H1 (cell line): Measurements from ENCODE around the gene CAMKMT. TPM values are rescaled to one million over a fixed set of nuclear protein-coding genes. Genes with fewer than 3 reads are reported as not detected.

Source experiments
- CTCF ChIA-PET: fragments of 300-600 bp; sonication (Branson Sonifier 250); formaldehyde crosslinking; loops from one replicate; lab custom pipeline; 2021; ENCODE audit not compliant: partially characterized antibody; lab: Charles Lee
- POLR2A ChIA-PET: fragments of 300-600 bp; sonication (Branson Sonifier 250); formaldehyde crosslinking; loops from one replicate; lab custom pipeline; 2021; ENCODE audit warnings: inconsistent platforms; ENCODE audit not compliant: partially characterized antibody; lab: Charles Lee
- DNase-seq, 2 experiments: peaks; one replicate each; pipeline versions ENCODE4 v3.0.0 to v3.0.0-alpha.2; 2010 to 2022; ENCODE audit warnings: low spot score in 2 of 2, low read depth in 1 of 2, mixed read lengths in 1 of 2
- FAIRE-seq: peaks from 2 replicates; lab custom pipeline; 2011; peaks lifted over from hg19 to GRCh38; lab: Jason Lieb, UNC
- H2AFZ ChIP-seq: 2 replicates; pipeline ENCODE4 v1.8.1; 2012; ENCODE audit warnings: low read length, inconsistent platforms
- H2AK5ac ChIP-seq: 2 replicates; pipeline ENCODE4 v1.6.1; 2013; ENCODE audit warnings: low read depth, low read length
- H2BK120ac ChIP-seq: replicated peaks from 2 replicates; pipeline ENCODE3; 2013; ENCODE audit warnings: low read depth, low read length, inconsistent platforms
- H2BK12ac ChIP-seq: 2 replicates; pipeline ENCODE4 v1.6.1; 2013; ENCODE audit warnings: low read depth, low read length
- H2BK15ac ChIP-seq: 2 replicates; pipeline ENCODE4 v1.6.1; 2013; ENCODE audit warnings: low read length
- H2BK20ac ChIP-seq: 2 replicates; pipeline ENCODE4 v1.6.1; 2013; ENCODE audit warnings: low read length
- H2BK5ac ChIP-seq: 2 replicates; pipeline ENCODE4 v1.6.1; 2013; ENCODE audit warnings: low read depth, low read length
- H3K14ac ChIP-seq: 2 replicates; pipeline ENCODE4 v1.6.1; 2013; ENCODE audit warnings: inconsistent platforms; ENCODE audit not compliant: insufficient read length
- H3K18ac ChIP-seq: 2 replicates; pipeline ENCODE4 v1.6.1; 2013; ENCODE audit warnings: low read length; ENCODE audit errors: extremely low read depth
- H3K23ac ChIP-seq: 2 replicates; pipeline ENCODE4 v1.6.1; 2013; ENCODE audit warnings: inconsistent platforms; ENCODE audit not compliant: insufficient read length
- H3K23me2 ChIP-seq: 2 replicates; pipeline ENCODE4 v1.6.1; 2013; ENCODE audit warnings: low read depth, low read length
- H3K27ac ChIP-seq: 2 replicates; pipeline ENCODE4 v1.6.1; 2011; ENCODE audit warnings: low read depth, low read length, inconsistent platforms
- H3K27me3 ChIP-seq, 4 experiments: replicated peaks in 1 of 4; 1 replicate in 1 of 4; 2 replicates in 3 of 4; pipeline versions ENCODE4 v1.6.1 to v1.8.1; 2011 to 2013; ENCODE audit warnings: low read length in 3 of 4, mild to moderate bottlenecking in 3 of 4, inconsistent platforms in 2 of 4, mixed read lengths in 2 of 4, moderate library complexity in 1 of 4; ENCODE audit not compliant: control insufficient read depth in 3 of 4, insufficient read depth in 3 of 4; ENCODE audit errors: extremely low read depth in 1 of 4
- H3K36me3 ChIP-seq, 4 experiments: 2 replicates each; pipeline versions ENCODE4 v1.6.1 to v1.8.1; 2011 to 2013; ENCODE audit warnings: mild to moderate bottlenecking in 4 of 4, low read length in 3 of 4, moderate library complexity in 2 of 4, control low read depth in 1 of 4, inconsistent platforms in 1 of 4; ENCODE audit not compliant: insufficient read depth in 4 of 4, control insufficient read depth in 2 of 4
- H3K4ac ChIP-seq: replicated peaks from 2 replicates; pipeline ENCODE3; 2013; ENCODE audit warnings: low read length, low read depth, mixed read lengths, inconsistent platforms; ENCODE audit not compliant: insufficient read length
- H3K4me1 ChIP-seq, 4 experiments: replicated peaks in 1 of 4; 1 replicate in 1 of 4; 2 replicates in 3 of 4; pipeline versions ENCODE4 v1.6.1 to v1.8.1; 2011 to 2013; ENCODE audit warnings: low read length in 3 of 4, inconsistent platforms in 2 of 4, mixed read lengths in 1 of 4; ENCODE audit not compliant: insufficient read depth in 4 of 4, control insufficient read depth in 3 of 4
- H3K4me2 ChIP-seq, 2 experiments: 2 replicates each; pipeline versions ENCODE4 v1.6.1 to v1.8.1; 2011 to 2013; ENCODE audit warnings: low read depth in 2 of 2, low read length in 2 of 2, control low read depth in 1 of 2, inconsistent platforms in 1 of 2, mild to moderate bottlenecking in 1 of 2; ENCODE audit not compliant: insufficient read depth in 1 of 2
- H3K4me3 ChIP-seq, 4 experiments: fragments of 200-600, 300-600 bp in 1 of 4; sonication (generic), shearing (Covaris generic), sonication (Bioruptor Twin) in 1 of 4; 2 replicates each; pipeline versions ENCODE4 v1.5.1 to v1.8.1; 2011 to 2016; ENCODE audit warnings: low read length in 4 of 4, low read depth in 3 of 4, control low read depth in 2 of 4, inconsistent platforms in 2 of 4, mild to moderate bottlenecking in 2 of 4, mixed read lengths in 1 of 4, moderate library complexity in 1 of 4; ENCODE audit not compliant: insufficient read depth in 2 of 4; ENCODE audit errors: extremely low read depth in 1 of 4
- H3K56ac ChIP-seq: replicated peaks from 2 replicates; pipeline ENCODE3; 2013; ENCODE audit warnings: low read depth, mild to moderate bottlenecking, mixed read lengths, low read length, inconsistent platforms; ENCODE audit not compliant: insufficient read length
- H3K79me1 ChIP-seq: 2 replicates; pipeline ENCODE4 v1.6.1; 2013; ENCODE audit warnings: low read depth, low read length, control low read depth
- H3K79me2 ChIP-seq, 2 experiments: 2 replicates each; pipeline versions ENCODE4 v1.6.1 to v1.8.1; 2012 to 2013; ENCODE audit warnings: low read length in 2 of 2, mild to moderate bottlenecking in 2 of 2, inconsistent platforms in 1 of 2; ENCODE audit not compliant: insufficient read depth in 2 of 2, control insufficient read depth in 1 of 2
- H3K9ac ChIP-seq, 4 experiments: replicated peaks in 1 of 4; 1 replicate in 1 of 4; 2 replicates in 3 of 4; pipeline versions ENCODE4 v1.6.1 to v1.8.1; 2011 to 2013; ENCODE audit warnings: low read depth in 3 of 4, low read length in 3 of 4, control low read depth in 2 of 4, mild to moderate bottlenecking in 2 of 4, moderate library complexity in 2 of 4, inconsistent platforms in 1 of 4; ENCODE audit errors: extremely low read depth in 1 of 4
- H3K9me3 ChIP-seq, 2 experiments: 2 replicates each; pipeline versions ENCODE4 v1.6.1 to v1.8.1; 2012 to 2013; ENCODE audit warnings: mild to moderate bottlenecking in 2 of 2, moderate library complexity in 2 of 2, control low read depth in 1 of 2, inconsistent platforms in 1 of 2, low read depth in 1 of 2, low read length in 1 of 2, mixed read lengths in 1 of 2; ENCODE audit not compliant: insufficient read depth in 2 of 2
- H4K20me1 ChIP-seq, 2 experiments: replicated peaks in 1 of 2; 2 replicates each; pipeline versions ENCODE3 to v1.8.1; 2011 to 2013; ENCODE audit warnings: inconsistent platforms in 2 of 2, low read length in 2 of 2, mild to moderate bottlenecking in 1 of 2; ENCODE audit not compliant: insufficient read depth in 2 of 2, control insufficient read depth in 1 of 2
- H4K5ac ChIP-seq: 2 replicates; pipeline ENCODE4 v1.6.1; 2013; ENCODE audit warnings: low read length, low read depth, mixed read lengths, inconsistent platforms; ENCODE audit not compliant: insufficient read length
- H4K8ac ChIP-seq: 2 replicates; pipeline ENCODE4 v1.8.0; 2013; ENCODE audit warnings: mild to moderate bottlenecking, moderate library complexity, low read length, inconsistent platforms; ENCODE audit not compliant: insufficient read depth; ENCODE audit errors: extremely low read depth
- H4K91ac ChIP-seq: replicated peaks from 2 replicates; pipeline ENCODE3; 2013; ENCODE audit warnings: low read length, mixed read lengths, inconsistent platforms; ENCODE audit not compliant: insufficient read length
- BACH1 ChIP-seq: IDR thresholded peaks from 2 replicates; pipeline ENCODE4 v1.6.1; 2012; ENCODE audit warnings: low read length, improper control_type of control experiment
- CBX8 ChIP-seq: fragments of 300-800, 300-1000 bp; sonication (generic); IDR thresholded peaks from 2 replicates; pipeline ENCODE4 v1.7.1; 2016; ENCODE audit warnings: low read depth, low read length, borderline replicate concordance
- CEBPB ChIP-seq: IDR thresholded peaks from 2 replicates; pipeline ENCODE4 v1.6.1; 2012; ENCODE audit warnings: low read depth, low read length
- JUN ChIP-seq: IDR thresholded peaks from 2 replicates; pipeline ENCODE4 v1.6.1; 2011; ENCODE audit warnings: low read depth, mild to moderate bottlenecking, improper control_type of control experiment, low read length
- JUND ChIP-seq: IDR thresholded peaks from 2 replicates; pipeline ENCODE4 v1.6.1; 2011; ENCODE audit warnings: mild to moderate bottlenecking, improper control_type of control experiment, low read length
- KDM4A ChIP-seq: IDR thresholded peaks from one replicate; pipeline ENCODE4 v1.7.1; 2012; ENCODE audit warnings: low read depth, mild to moderate bottlenecking, moderate library complexity, low read length, inconsistent platforms; ENCODE audit not compliant: severe bottlenecking
- NRF1 ChIP-seq: IDR thresholded peaks from 2 replicates; pipeline ENCODE4 v1.6.1; 2011; ENCODE audit warnings: mild to moderate bottlenecking, low read depth, low read length, improper control_type of control experiment
- POU5F1 ChIP-seq: IDR thresholded peaks from 2 replicates; pipeline ENCODE4 v1.6.1; 2011; ENCODE audit warnings: low read depth, mild to moderate bottlenecking, low read length, moderate library complexity
- SP2 ChIP-seq: IDR thresholded peaks from 2 replicates; pipeline ENCODE4 v1.6.1; 2012; ENCODE audit warnings: mild to moderate bottlenecking, low read length, inconsistent platforms
- SRF ChIP-seq: IDR thresholded peaks from 2 replicates; pipeline ENCODE4 v1.6.1; 2011; ENCODE audit warnings: mild to moderate bottlenecking, low read depth, low read length, moderate library complexity
- SUZ12 ChIP-seq: fragments of 200-600 bp; sonication (generic); IDR thresholded peaks from 2 replicates; pipeline ENCODE4 v1.6.1; 2012; ENCODE audit warnings: mild to moderate bottlenecking, inconsistent platforms, low read length, moderate library complexity, mixed read lengths
- TAF7 ChIP-seq: optimal IDR thresholded peaks from 2 replicates; pipeline ENCODE3; 2011; ENCODE audit warnings: low read depth, mild to moderate bottlenecking, inconsistent platforms, low read length, moderate library complexity, borderline replicate concordance
- TCF12 ChIP-seq: IDR thresholded peaks from 2 replicates; pipeline ENCODE4 v1.6.1; 2011; ENCODE audit warnings: low read depth, mild to moderate bottlenecking, low read length
- TEAD4 ChIP-seq: IDR thresholded peaks from 2 replicates; pipeline ENCODE4 v1.6.1; 2012; ENCODE audit warnings: low read depth, low read length, inconsistent platforms, mixed read lengths
- WGBS, 2 experiments: shearing (Covaris generic) in 1 of 2; methylation state at CpG; one replicate each; pipeline versions ENCODE4 v1.1.6 to v1.1.7; 2013 to 2015; ENCODE audit warnings: low lambda C conversion rate in 2 of 2, mixed read lengths in 2 of 2, inconsistent platforms in 1 of 2, low coverage in 1 of 2, missing lambda C conversion rate in 1 of 2; ENCODE audit not compliant: insufficient replicate concordance in 2 of 2, insufficient coverage in 1 of 2, insufficient read length in 1 of 2; ENCODE audit errors: extremely low coverage in 1 of 2, missing lambda C conversion rate in 1 of 2; 5-methylcytosine and 5-hydroxymethylcytosine counted together
- polyA plus RNA-seq, 7 experiments: library from polyadenylated mRNA; depleted of rRNA in 3 of 7; stranded (reverse) in 5 of 7; unstranded in 2 of 7; fragments of >200 nt in 5 of 7; fragments of 200-250 nt in 2 of 7; gene quantifications; 1 replicate in 5 of 7; 2 replicates in 1 of 7; 4 replicates in 1 of 7; pipeline versions ENCODE4 v1.2.1 to v1.2.3, GENCODE V29; 2011 to 2013; ENCODE audit warnings: missing spikeins in 2 of 7, mixed read lengths in 2 of 7
- total RNA-seq: library from RNA; stranded (reverse); fragmentation: NEBNext Ultra II Directional; extraction: Animal tissue kit (Norgen Biotek cat#: 25700); gene quantifications from 2 replicates; pipeline ENCODE4 v1.2.1, GENCODE V29; 2021

The CAMKMT gene
- total and polyA plus RNA-seq, 2 of the 8 experiments (the other 6 are each of a cell fraction or from before 2014, with no cell fraction given), result 14.7 to 22.4 TPM

- Histone ChIP-seq H4K91ac (no peak overlapping the region), H2AFZ (no peak overlapping the region), H2BK120ac (no peak overlapping the region), H3K4me1 (peaks cover 0 to 4% (median 1%) of the 10 kb centered on the region in 4 experiments; a peak in 2 of 7 replicates), H3K23me2 (no peaks in the 10 kb centered on the region), H3K4me3 (no peak overlapping the region), H3K79me1 (no peaks in the 10 kb centered on the region), H3K18ac (no peak overlapping the region), H3K9me3 (no peaks in the 10 kb centered on the region), H3K56ac (no peak overlapping the region), H3K23ac (no peak overlapping the region), H2BK12ac (no peak overlapping the region), H3K27me3 (no peaks in the 10 kb centered on the region), H2BK5ac (no peak overlapping the region), H3K79me2 (no peaks in the 10 kb centered on the region), H4K5ac (no peak overlapping the region), H2BK20ac (no peak overlapping the region), H3K14ac (no peak overlapping the region)
- ChIA-PET POLR2A (no interaction called here), CTCF (interaction anchor here (1.2 to 2.0 kb wide), 3 partner anchors 10 to 160 kb away, joined by 4 to 6 read pairs (median 5); no protein-coding TSS in a partner anchor)
- FAIRE-seq, result no peak
- no peak for DNase-seq
- TF ChIP-seq POU5F1, result no peak
- TF ChIP-seq NRF1, result no peak
- no peak for TF ChIP-seq TCF12
- no peak for TF ChIP-seq SP2
- TF ChIP-seq JUND, result no peak
- TF ChIP-seq KDM4A, result no peak
- TF ChIP-seq TEAD4, result no peak
- no peak for TF ChIP-seq JUN
- TF ChIP-seq SRF, result no peak
- no peak for TF ChIP-seq SUZ12
- no peak for TF ChIP-seq CEBPB
- TF ChIP-seq CBX8, result no peak
- TF ChIP-seq TAF7, result no peak
- TF ChIP-seq BACH1, result no peak
- TF ChIP-seq, all 59 proteins: peak for 0
- 97% methylated on average over 2 of the region's 2 CpGs; no CpG with 5 or more reads in 1 of the 2 experiments for WGBS, 2 experiments
- no peak overlapping the region for H3K4ac ChIP-seq
- H3K36me3 ChIP-seq, result no peaks in the 10 kb centered on the region; a peak in 1 of 8 replicates
- no peaks in the 10 kb centered on the region for H4K20me1 ChIP-seq
- H3K4me2 ChIP-seq, result no peak overlapping the region
- no peak overlapping the region for H4K8ac ChIP-seq
- no peak overlapping the region for H2AK5ac ChIP-seq
- no peak overlapping the region for H3K27ac ChIP-seq
- no peak overlapping the region for H2BK15ac ChIP-seq
- H3K9ac ChIP-seq, result no peak overlapping the region
Observed at GRCh38 chr2:44639399-44639798, 277.7 kb downstream of the CAMKMT start.
